GM18508 (cell line): ENCODE results near the gene FUT4.

Experiments
- ATAC-seq: cut with Tn5 transposase; IDR thresholded peaks from one replicate; pipeline ENCODE4 v1.9.1; 2021; ENCODE audit warnings: moderate number of reproducible peaks; ENCODE audit not compliant: insufficient read depth, unreplicated experiment

Gene FUT4

DNA sequence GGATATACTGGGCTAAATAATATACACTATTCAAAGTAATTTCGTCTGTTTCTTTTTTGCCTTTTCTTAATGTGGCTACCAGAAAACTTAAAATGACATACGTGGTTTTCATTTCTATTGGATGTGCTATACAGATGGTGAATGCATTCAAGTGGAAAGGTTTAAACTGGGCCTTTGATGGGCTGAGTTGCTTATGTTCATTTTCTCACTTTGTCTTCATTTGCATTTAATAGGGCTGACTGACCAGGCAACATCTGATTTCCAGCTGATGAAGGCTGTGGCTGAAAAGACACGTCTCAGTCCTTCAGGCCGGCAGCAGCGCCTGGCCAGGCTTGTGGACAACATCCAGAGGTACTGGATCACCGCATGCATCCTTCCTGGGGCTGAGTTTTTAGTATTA, 51.4 kb downstream of the FUT4 start:
- no peak for ATAC-seq

DNA sequence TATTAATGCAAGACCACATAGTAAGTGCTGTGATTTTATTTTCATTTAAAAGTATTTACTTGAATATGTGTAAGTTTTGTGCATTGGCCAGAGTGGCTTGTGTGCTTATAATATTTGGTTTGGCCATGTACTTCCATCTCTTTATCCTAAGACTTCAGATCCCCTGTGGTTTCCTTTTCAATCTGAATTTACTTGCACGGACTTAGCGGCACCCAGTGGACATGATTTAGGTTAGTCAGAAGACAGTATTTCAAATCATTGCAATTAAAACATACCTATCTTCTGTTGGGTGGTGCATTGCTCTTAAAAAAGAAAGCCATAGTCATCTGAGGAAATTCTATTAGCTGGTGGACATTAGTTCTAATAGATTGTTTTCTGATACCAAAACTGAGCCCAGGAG, 54.2 kb downstream of the FUT4 start:
- ATAC-seq: no peak
